Body of pancreas (tissue), 4 donors: ENCODE results near the gene CHCHD2.

Experiments used
- POLR2A ChIP-seq, 3 donors: fragments of 450-650 bp; IDR thresholded peaks; one replicate each; pipeline ENCODE4 v1.6.1; 2016; ENCODE audit warnings: antibody characterized with exemption in 3 of 3, mild to moderate bottlenecking in 2 of 3
- TF ChIP-seq, protein P1 (sequence below), 7 experiments: fragments of 450-650 bp in 4 of 7; fragments of 200-600 bp in 3 of 7; sonication (generic) in 3 of 7; IDR thresholded peaks; one replicate each; pipeline ENCODE4 v1.5.1; 2016 to 2019; ENCODE audit warnings: antibody characterized with exemption in 7 of 7

DNA sequence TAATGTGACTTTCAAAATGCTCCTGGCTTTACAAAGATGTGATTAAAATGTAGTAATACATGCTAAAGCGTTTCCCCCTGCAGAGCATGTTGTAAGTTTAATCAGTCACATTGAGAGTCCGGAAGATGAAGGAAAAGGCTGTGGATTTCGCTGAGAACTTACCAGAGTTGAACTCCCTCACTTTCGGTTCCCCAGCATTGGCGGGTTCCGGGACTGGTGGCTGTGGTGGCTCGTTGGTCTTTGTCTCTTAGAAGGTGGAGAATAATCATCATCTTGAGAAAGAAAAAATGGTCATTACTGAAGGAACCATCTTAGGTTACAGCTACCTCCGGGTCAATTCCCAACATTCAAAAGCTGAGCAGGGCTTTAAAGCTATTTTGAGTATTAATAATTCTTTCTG lies 19.6 kb upstream of the CHCHD2 start:
- TF ChIP-seq, protein P1, sequence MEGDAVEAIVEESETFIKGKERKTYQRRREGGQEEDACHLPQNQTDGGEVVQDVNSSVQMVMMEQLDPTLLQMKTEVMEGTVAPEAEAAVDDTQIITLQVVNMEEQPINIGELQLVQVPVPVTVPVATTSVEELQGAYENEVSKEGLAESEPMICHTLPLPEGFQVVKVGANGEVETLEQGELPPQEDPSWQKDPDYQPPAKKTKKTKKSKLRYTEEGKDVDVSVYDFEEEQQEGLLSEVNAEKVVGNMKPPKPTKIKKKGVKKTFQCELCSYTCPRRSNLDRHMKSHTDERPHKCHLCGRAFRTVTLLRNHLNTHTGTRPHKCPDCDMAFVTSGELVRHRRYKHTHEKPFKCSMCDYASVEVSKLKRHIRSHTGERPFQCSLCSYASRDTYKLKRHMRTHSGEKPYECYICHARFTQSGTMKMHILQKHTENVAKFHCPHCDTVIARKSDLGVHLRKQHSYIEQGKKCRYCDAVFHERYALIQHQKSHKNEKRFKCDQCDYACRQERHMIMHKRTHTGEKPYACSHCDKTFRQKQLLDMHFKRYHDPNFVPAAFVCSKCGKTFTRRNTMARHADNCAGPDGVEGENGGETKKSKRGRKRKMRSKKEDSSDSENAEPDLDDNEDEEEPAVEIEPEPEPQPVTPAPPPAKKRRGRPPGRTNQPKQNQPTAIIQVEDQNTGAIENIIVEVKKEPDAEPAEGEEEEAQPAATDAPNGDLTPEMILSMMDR (IDR thresholded peaks at IDR 0.05), result no peak
- no peak for TF ChIP-seq POLR2A (IDR thresholded peaks at IDR 0.05)
